Activated B cell treated with CpG ODN at 0.5 μM for 24 hours (primary cell): Measurements from ENCODE around the gene NEURL4. TPM values are rescaled to one million over a fixed set of nuclear protein-coding genes. Genes with fewer than 3 reads are reported as not detected.

Experiments
- ATAC-seq: fragments of 200-7000 bp; cut with Tn5 transposase; one replicate; pipeline ENCODE4 v1.10.0; 2021; ENCODE audit warnings: low read depth, mild to moderate bottlenecking, moderate library complexity
- CTCF ChIA-PET: fragments of 350-600 bp; sonication (Branson Sonifier 250); formaldehyde crosslinking; loops from one replicate; lab custom pipeline; 2021; ENCODE audit warnings: antibody characterized with exemption; lab: Charles Lee
- POLR2A ChIA-PET: fragments of 350-600 bp; sonication (Branson Sonifier 250); formaldehyde crosslinking; loops from one replicate; lab custom pipeline; 2021; ENCODE audit warnings: antibody characterized with exemption; lab: Charles Lee
- DNase-seq: peaks from one replicate; pipeline ENCODE4 v3.0.0; 2022
- H3K27ac Mint-ChIP-seq: one replicate; pipeline ENCODE4 v1.8.0; 2020; ENCODE audit warnings: mixed read lengths
- H3K27me3 Mint-ChIP-seq: one replicate; pipeline ENCODE4 v1.8.0; 2021; ENCODE audit warnings: mixed read lengths
- H3K36me3 Mint-ChIP-seq: one replicate; pipeline ENCODE4 v1.8.0; 2021; ENCODE audit warnings: low read depth, mixed read lengths
- H3K4me1 Mint-ChIP-seq: one replicate; pipeline ENCODE4 v1.8.0; 2021; ENCODE audit warnings: mixed read lengths
- H3K4me3 Mint-ChIP-seq: one replicate; pipeline ENCODE4 v1.8.0; 2020; ENCODE audit warnings: mild to moderate bottlenecking, mixed read lengths
- H3K9me3 Mint-ChIP-seq: one replicate; pipeline ENCODE4 v1.8.0; 2020; ENCODE audit warnings: mixed read lengths
- CTCF ChIP-seq: fragments of 200-600 bp; IDR thresholded peaks from one replicate; pipeline ENCODE4 v1.8.0; 2022; ENCODE audit warnings: antibody characterized with exemption, mild to moderate bottlenecking
- intact Hi-C: fragments of 100-400 bp; cut with micrococcal nuclease; formaldehyde crosslinking; loops from one replicate; pipeline ENCODE4 v1.15.1; 2024
- total RNA-seq: library from RNA; stranded (reverse); gene quantifications from 2 replicates; pipeline ENCODE4 v1.2.3, GENCODE V29; 2022

Gene NEURL4
- total RNA-seq, 1 donor from 2014 or later = 60.1 TPM

- POLR2A ChIA-PET = interaction anchor here (0.7 to 0.9 kb wide), 2 partner anchors 35 to 57 kb away, joined by 3 to 7 read pairs; no protein-coding TSS in a partner anchor
- ATAC-seq (no peak), DNase-seq (no peak)
- peaks cover 35% of the 10 kb centered on the region for H3K27me3 Mint-ChIP-seq
- H3K4me1 Mint-ChIP-seq = peaks cover 24% of the 10 kb centered on the region
- H3K36me3 Mint-ChIP-seq = no peaks in the 10 kb centered on the region
- CTCF ChIA-PET = interaction anchor here (1.0 to 1.1 kb wide), 2 partner anchors 11 to 302 kb away, joined by 3 read pairs; partner anchors contain the start of gene SLC2A4
- no peak overlapping the region for H3K4me3 Mint-ChIP-seq
- H3K9me3 Mint-ChIP-seq = no peaks in the 10 kb centered on the region
- no peak for TF ChIP-seq CTCF
- intact Hi-C loops = no loop called here
- H3K27ac Mint-ChIP-seq = no peak overlapping the region
Observed at GRCh38 chr17:7292194-7292593, 36.9 kb downstream of the NEURL4 start.

- H3K4me3 Mint-ChIP-seq = no peak overlapping the region
- CTCF ChIA-PET = no interaction called here
Observed at GRCh38 chr17:7290685-7291084, 38.5 kb downstream of the NEURL4 start.

GRCh38 chr17:7290166-7290565 is 39.0 kb downstream of the NEURL4 start:
- ATAC-seq (no peak), DNase-seq (no peak)
- Mint-ChIP-seq H3K4me1 (peaks cover 12% of the 10 kb centered on the region), H3K9me3 (no peaks in the 10 kb centered on the region), H3K27me3 (peaks cover 40% of the 10 kb centered on the region), H3K36me3 (no peaks in the 10 kb centered on the region), H3K4me3 (no peak overlapping the region), H3K27ac (no peak overlapping the region)
- ChIA-PET CTCF (no interaction called here), POLR2A (no interaction called here)
- no peak for TF ChIP-seq CTCF
- intact Hi-C loops = no loop called here

More at GRCh38 chr17:7290685-7291084, 38.5 kb downstream of the NEURL4 start:
- H3K4me1 Mint-ChIP-seq = peaks cover 15% of the 10 kb centered on the region
- POLR2A ChIA-PET = no interaction called here
- no peak for TF ChIP-seq CTCF
- ATAC-seq (no peak), DNase-seq (no peak)
- no peaks in the 10 kb centered on the region for H3K9me3 Mint-ChIP-seq
- intact Hi-C loops = no loop called here
- peaks cover 43% of the 10 kb centered on the region for H3K27me3 Mint-ChIP-seq
- H3K27ac Mint-ChIP-seq = no peak overlapping the region
- no peaks in the 10 kb centered on the region for H3K36me3 Mint-ChIP-seq

- TF ChIP-seq CTCF = no peak
- H3K4me3 Mint-ChIP-seq = no peak overlapping the region
- peaks cover 37% of the 10 kb centered on the region for H3K27me3 Mint-ChIP-seq
- no peak overlapping the region for H3K27ac Mint-ChIP-seq
- ATAC-seq = no peak
- ChIA-PET CTCF (no interaction called here), POLR2A (no interaction called here)
- intact Hi-C loops = no loop called here
- no peak for DNase-seq
- no peaks in the 10 kb centered on the region for H3K36me3 Mint-ChIP-seq
- H3K4me1 Mint-ChIP-seq = peaks cover 8% of the 10 kb centered on the region
- H3K9me3 Mint-ChIP-seq = no peaks in the 10 kb centered on the region
Observed at GRCh38 chr17:7289256-7290032, 39.7 kb downstream of the NEURL4 start.

GRCh38 chr17:7285679-7286078 is 43.5 kb downstream of the NEURL4 start:
- intact Hi-C loops = no loop called here
- ChIA-PET POLR2A (interaction anchor here (0.5 to 1.0 kb wide), 2 partner anchors 20 to 22 kb away, joined by 3 to 12 read pairs; partner anchors contain the start of gene EIF5A), CTCF (interaction anchor here (1.6 kb wide), 1 partner anchor 11 kb away, joined by 5 read pairs; no protein-coding TSS in a partner anchor)
- no peak for TF ChIP-seq CTCF
- DNase-seq (no peak), ATAC-seq (no peak)
- Mint-ChIP-seq H3K27ac (no peak overlapping the region), H3K27me3 (peaks cover 39% of the 10 kb centered on the region), H3K4me1 (peaks cover 10% of the 10 kb centered on the region), H3K36me3 (no peaks in the 10 kb centered on the region), H3K9me3 (no peaks in the 10 kb centered on the region), H3K4me3 (no peak overlapping the region)
